Muscle layer of colon (tissue), 2 donors: ENCODE results near the gene UBQLNL.

Experiments used
- H3K27ac ChIP-seq: one replicate; pipeline ENCODE4 v1.7.0; 2013; ENCODE audit warnings: low read depth, mild to moderate bottlenecking, low read length, moderate library complexity
- H3K27me3 ChIP-seq, 2 donors: one replicate each; pipeline ENCODE4 v1.7.0; 2013; ENCODE audit warnings: low read length in 2 of 2, mild to moderate bottlenecking in 2 of 2; ENCODE audit not compliant: insufficient read depth in 2 of 2, control insufficient read depth in 1 of 2
- H3K36me3 ChIP-seq: one replicate; pipeline ENCODE4 v1.7.0; 2013; ENCODE audit warnings: mild to moderate bottlenecking, low read length; ENCODE audit not compliant: insufficient read depth
- H3K4me1 ChIP-seq: one replicate; pipeline ENCODE4 v1.7.0; 2013; ENCODE audit warnings: mild to moderate bottlenecking, low read length; ENCODE audit not compliant: insufficient read depth
- H3K4me3 ChIP-seq, 2 donors: one replicate each; pipeline ENCODE4 v1.7.0; 2013; ENCODE audit warnings: low read length in 2 of 2, low read depth in 1 of 2, mild to moderate bottlenecking in 1 of 2, moderate library complexity in 1 of 2
- H3K9ac ChIP-seq: one replicate; pipeline ENCODE4 v1.7.0; 2013; ENCODE audit warnings: low read length
- H3K9me3 ChIP-seq: one replicate; pipeline ENCODE4 v1.7.0; 2013; ENCODE audit warnings: mild to moderate bottlenecking, low read length
- donor health status: abdominal sarcoma.
- donor health status: Adenocarcinoma of cecum.

The UBQLNL gene

DNA sequence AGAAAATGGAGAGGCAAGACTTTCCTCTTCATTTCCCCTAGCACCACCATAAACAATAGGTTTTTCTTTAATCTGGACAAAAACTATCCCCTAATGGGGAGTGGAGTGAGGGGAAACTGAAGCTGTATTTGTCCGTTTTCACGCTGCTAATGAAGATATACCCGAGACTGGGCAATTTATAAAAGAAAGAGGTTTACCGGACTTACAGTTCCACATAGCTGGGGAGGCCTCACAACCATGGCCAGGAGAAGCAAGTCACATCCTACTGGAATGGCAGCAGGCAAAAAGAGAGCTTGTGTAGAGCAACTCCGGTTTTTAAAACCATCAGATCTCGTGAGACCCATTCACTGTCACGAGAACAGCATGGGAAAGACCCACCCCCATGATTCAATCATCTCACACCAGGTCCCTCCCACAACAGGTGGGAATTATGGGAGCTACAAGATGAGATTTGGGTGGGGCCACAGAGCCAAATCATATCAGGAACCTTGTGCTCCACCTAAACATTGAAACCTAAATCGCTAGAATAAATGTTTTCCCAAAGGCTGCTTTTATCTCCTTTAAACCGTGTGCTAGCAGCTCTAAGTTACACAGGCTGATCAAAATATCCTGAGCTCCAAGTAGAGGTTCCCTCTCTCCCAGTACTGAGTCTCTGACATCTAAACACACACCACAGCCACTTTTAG, 11.0 kb downstream of the UBQLNL start:
- Histone ChIP-seq H3K27ac (no peak overlapping the region), H3K9ac (no peak overlapping the region), H3K4me1 (no peaks in the 10 kb centered on the region), H3K27me3 (no peaks in the 10 kb centered on the region), H3K4me3 (no peak overlapping the region), H3K9me3 (no peaks in the 10 kb centered on the region), H3K36me3 (no peaks in the 10 kb centered on the region)

DNA sequence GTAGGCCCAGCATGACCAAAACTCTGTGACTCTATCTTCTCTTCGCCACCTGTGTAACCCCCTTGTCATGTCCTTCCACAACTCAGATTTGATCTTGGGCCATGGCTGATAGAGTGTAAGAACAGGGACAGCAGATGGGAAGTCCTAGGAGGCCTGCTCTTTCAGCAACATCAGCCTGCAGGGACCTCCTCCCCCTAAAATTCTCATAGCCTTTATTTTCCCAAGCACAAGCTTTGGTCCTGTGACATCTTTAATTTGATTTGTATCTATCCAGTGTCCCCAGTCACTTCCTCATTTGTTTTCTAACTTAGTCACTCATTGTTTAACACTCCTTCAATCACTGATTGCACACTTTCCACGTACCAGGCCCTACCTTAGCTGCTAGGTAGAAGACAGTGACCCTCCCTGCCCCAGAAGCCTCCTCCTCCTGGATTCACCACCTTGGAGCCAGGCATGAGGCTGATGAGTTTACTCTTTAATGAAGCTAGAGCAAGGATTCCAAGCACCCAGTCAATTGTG, 12.0 kb downstream of the UBQLNL start:
- Histone ChIP-seq H3K27ac (no peak overlapping the region), H3K27me3 (no peaks in the 10 kb centered on the region), H3K9me3 (no peaks in the 10 kb centered on the region), H3K36me3 (no peaks in the 10 kb centered on the region), H3K4me1 (no peaks in the 10 kb centered on the region), H3K4me3 (no peak overlapping the region), H3K9ac (no peak overlapping the region)

GRCh38 chr11:5500393-5500801, 16.1 kb downstream of the UBQLNL start:
- no peaks in the 10 kb centered on the region for H3K9me3 ChIP-seq
- no peaks in the 10 kb centered on the region for H3K36me3 ChIP-seq
- no peaks in the 10 kb centered on the region for H3K27me3 ChIP-seq
- no peak overlapping the region for H3K4me3 ChIP-seq
- H3K27ac ChIP-seq: no peak overlapping the region
- H3K9ac ChIP-seq: no peak overlapping the region
- no peaks in the 10 kb centered on the region for H3K4me1 ChIP-seq

DNA sequence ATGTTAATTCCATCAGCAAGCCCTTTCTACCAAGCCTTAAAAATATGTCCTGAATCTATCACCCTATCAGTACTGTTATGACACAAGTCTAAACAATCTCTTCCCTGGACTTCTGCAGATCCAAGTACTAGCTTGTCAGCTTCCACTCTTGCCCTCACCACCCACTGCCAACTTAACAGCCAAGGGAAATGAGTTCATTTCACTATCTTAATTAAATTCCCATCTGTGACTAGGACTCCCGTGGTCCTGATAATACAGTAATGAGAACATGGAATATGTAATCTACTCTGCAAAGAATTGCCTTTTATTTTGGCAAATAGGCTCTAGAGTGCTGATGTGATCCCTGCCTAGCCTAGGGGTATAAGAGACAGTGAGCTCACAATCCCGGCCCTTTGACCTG, 16.8 kb downstream of the UBQLNL start:
- no peaks in the 10 kb centered on the region for H3K36me3 ChIP-seq
- H3K4me1 ChIP-seq: no peaks in the 10 kb centered on the region
- H3K4me3 ChIP-seq: no peak overlapping the region
- H3K9ac ChIP-seq: no peak overlapping the region
- H3K27me3 ChIP-seq: no peaks in the 10 kb centered on the region
- no peak overlapping the region for H3K27ac ChIP-seq
- H3K9me3 ChIP-seq: no peaks in the 10 kb centered on the region

DNA sequence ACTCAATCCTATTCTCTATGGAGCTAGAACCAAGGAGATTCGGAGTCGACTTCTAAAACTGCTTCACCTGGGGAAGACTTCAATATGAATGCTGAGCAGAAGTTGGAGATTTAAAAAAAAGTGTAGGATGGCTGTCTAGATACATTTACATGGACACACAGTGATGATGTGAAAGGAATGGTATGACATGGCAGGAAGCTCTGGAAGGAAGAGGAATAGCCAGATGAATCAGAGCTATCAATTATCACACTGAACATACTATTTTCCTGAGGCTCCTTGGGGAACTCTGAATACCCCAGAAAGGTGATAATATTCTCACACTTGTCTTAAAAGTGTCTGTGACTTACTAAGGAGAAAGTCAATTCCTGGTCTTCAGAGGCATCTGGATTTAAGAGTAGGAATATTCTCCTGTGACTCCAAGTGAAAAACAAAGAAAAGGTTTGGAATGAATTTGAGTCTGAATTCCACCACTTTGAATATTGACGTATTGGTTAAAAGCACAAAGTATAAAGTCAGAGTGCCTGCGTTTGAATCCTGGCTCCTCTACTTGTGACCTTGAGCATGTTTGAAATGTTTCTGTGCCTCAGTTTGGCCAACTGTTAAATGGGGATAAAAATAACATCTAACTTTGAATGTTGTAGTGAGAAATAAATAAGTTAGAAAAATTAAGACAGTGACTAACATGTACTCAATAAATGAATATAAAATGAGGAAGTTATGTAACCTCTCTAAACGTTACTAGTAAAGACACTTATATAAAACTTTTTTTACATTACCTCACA, 26.7 kb downstream of the UBQLNL start:
- Histone ChIP-seq H3K9me3 (no peaks in the 10 kb centered on the region), H3K4me3 (no peak overlapping the region), H3K4me1 (no peaks in the 10 kb centered on the region), H3K27me3 (no peaks in the 10 kb centered on the region), H3K9ac (no peak overlapping the region), H3K36me3 (no peaks in the 10 kb centered on the region), H3K27ac (no peak overlapping the region)

GRCh38 chr11:5488798-5489399, 27.6 kb downstream of the UBQLNL start:
- Histone ChIP-seq H3K36me3 (no peaks in the 10 kb centered on the region), H3K9me3 (no peaks in the 10 kb centered on the region), H3K9ac (no peak overlapping the region), H3K27ac (no peak overlapping the region), H3K27me3 (no peaks in the 10 kb centered on the region), H3K4me3 (no peak overlapping the region), H3K4me1 (no peaks in the 10 kb centered on the region)

DNA sequence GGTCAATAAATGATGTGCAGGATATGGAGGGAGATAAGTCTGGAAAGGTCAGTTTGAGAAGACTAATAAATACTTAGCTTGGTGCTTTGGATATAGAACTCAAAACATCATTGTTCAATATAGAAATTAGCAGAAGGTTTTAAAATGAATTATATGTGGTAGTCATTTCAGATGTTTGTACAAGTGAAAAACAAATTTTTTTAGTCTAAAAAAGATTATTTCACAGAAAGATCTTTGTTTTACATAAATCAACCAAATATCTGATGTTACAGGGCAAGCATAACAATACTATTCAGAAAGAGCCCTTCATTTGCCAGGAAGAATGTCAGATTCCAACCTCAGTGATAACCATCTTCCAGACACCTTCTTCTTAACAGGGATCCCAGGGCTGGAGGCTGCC, 28.1 kb downstream of the UBQLNL start, which contains the start of gene OR52D1:
Gene OR52D1 (plus strand): TSS at position 301 of the 400 bp plus-strand sequence. CDS start 22 bp downstream, at position 323.
- Histone ChIP-seq H3K36me3 (no peaks in the 10 kb centered on the region), H3K4me3 (no peak within 1 kb of the TSS), H3K27ac (no peak within 1 kb of the TSS), H3K9ac (no peak within 1 kb of the TSS), H3K9me3 (no peaks in the 10 kb centered on the region), H3K27me3 (no peaks in the 10 kb centered on the region), H3K4me1 (no peaks in the 10 kb centered on the region)

DNA sequence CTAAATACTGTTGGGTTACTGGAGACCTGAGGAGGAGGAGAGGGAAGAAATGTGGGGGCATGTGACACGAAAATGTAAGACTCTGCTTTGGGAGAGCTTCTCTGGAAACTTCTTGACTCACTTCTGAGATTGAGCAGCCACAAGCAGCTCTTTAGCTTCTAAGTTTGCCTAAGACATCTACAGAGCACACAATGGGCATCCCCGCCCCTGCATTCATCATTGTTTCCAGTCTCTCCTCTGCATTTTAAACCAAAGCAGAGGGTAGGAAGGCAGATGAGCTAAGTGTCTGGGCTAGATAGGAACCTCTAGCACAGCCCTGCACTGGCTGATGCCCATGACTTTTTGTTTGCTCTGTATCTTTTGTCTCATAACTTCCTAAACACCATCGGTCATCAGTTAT, 30.1 kb downstream of the UBQLNL start:
- H3K9ac ChIP-seq: no peak overlapping the region
- no peaks in the 10 kb centered on the region for H3K4me1 ChIP-seq
- H3K36me3 ChIP-seq: no peaks in the 10 kb centered on the region
- no peak overlapping the region for H3K4me3 ChIP-seq
- no peaks in the 10 kb centered on the region for H3K9me3 ChIP-seq
- no peak overlapping the region for H3K27ac ChIP-seq
- no peaks in the 10 kb centered on the region for H3K27me3 ChIP-seq

- no peaks in the 10 kb centered on the region for H3K27me3 ChIP-seq
- no peaks in the 10 kb centered on the region for H3K9me3 ChIP-seq
- H3K9ac ChIP-seq: no peak overlapping the region
- no peak overlapping the region for H3K4me3 ChIP-seq
- H3K4me1 ChIP-seq: no peaks in the 10 kb centered on the region
- H3K36me3 ChIP-seq: no peaks in the 10 kb centered on the region
- no peak overlapping the region for H3K27ac ChIP-seq
These were observed 30.5 kb downstream of the UBQLNL start for GRCh38 chr11:5486003-5486402.

GRCh38 chr11:5476186-5476819, 40.2 kb downstream of the UBQLNL start:
- Histone ChIP-seq H3K9ac (no peak overlapping the region), H3K4me3 (no peak overlapping the region), H3K4me1 (no peaks in the 10 kb centered on the region)

DNA sequence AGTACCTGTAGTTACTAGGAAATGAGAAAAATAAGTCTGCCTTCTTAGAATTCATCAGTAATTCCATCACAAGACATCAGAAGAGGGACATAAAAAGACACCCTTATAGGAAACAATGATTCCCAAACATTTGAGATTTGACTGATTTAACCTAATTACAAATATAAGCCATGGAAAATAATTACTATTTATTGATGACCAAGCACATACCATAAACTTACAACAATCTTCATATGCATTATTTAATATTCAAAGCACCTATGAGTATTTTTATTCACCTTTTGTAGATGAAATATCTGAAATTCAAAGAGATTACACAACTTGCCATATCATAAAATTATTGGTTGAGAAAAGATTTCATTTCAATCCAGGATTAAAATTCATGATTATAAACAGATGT, 42.6 kb downstream of the UBQLNL start:
- no peaks in the 10 kb centered on the region for H3K4me1 ChIP-seq
- no peak overlapping the region for H3K4me3 ChIP-seq
- H3K36me3 ChIP-seq: no peaks in the 10 kb centered on the region
- no peak overlapping the region for H3K27ac ChIP-seq
- no peaks in the 10 kb centered on the region for H3K27me3 ChIP-seq
- H3K9me3 ChIP-seq: no peaks in the 10 kb centered on the region
- H3K9ac ChIP-seq: no peak overlapping the region

More at GRCh38 chr11:5476186-5476819, 40.2 kb downstream of the UBQLNL start:
- Histone ChIP-seq H3K27ac (no peak overlapping the region), H3K36me3 (no peaks in the 10 kb centered on the region), H3K9me3 (no peaks in the 10 kb centered on the region), H3K27me3 (no peaks in the 10 kb centered on the region)
